T-cell (primary cell): ENCODE measurements around the gene ELL. TPM values are rescaled to one million over a fixed set of nuclear protein-coding genes. Genes with fewer than 3 reads are reported as not detected.

Experiments used
- ATAC-seq, 4 experiments: fragments of 200-7000 bp in 3 of 4; fragments of 150-1000 bp in 1 of 4; cut with Tn5 transposase; replicated peaks in 1 of 4; 1 replicate in 3 of 4; 2 replicates in 1 of 4; pipeline ENCODE4 v1.10.0; 2021; ENCODE audit warnings: moderate library complexity in 3 of 4, mild to moderate bottlenecking in 2 of 4, moderate number of reproducible peaks in 1 of 4
- CTCF ChIA-PET, 2 donors: fragments of 300-600 bp; sonication (Branson Sonifier 250); formaldehyde crosslinking; loops; one replicate each; lab custom pipeline; 2022; ENCODE audit warnings: antibody characterized with exemption in 2 of 2; lab: Charles Lee
- POLR2A ChIA-PET, 2 donors: fragments of 300-600 bp; sonication (Branson Sonifier 250); formaldehyde crosslinking; loops; one replicate each; lab custom pipeline; 2022; ENCODE audit warnings: antibody characterized with exemption in 2 of 2; lab: Charles Lee
- DNase-seq, 35 experiments: peaks; one replicate each; pipeline versions ENCODE4 v3.0.0 to v3.0.0-alpha.2; 2013 to 2023
- H3K27ac ChIP-seq: one replicate; pipeline ENCODE4 v1.5.1; 2013; ENCODE audit warnings: low read length
- H3K27me3 ChIP-seq, 2 experiments: replicated peaks in 1 of 2; 1 replicate in 1 of 2; 2 replicates in 1 of 2; pipeline versions ENCODE4 v1.6.1 to v1.7.0; 2013; ENCODE audit warnings: low read length in 1 of 2, mixed read lengths in 1 of 2; ENCODE audit not compliant: control insufficient read depth in 2 of 2, insufficient read depth in 2 of 2; ENCODE audit errors: extremely low read depth in 1 of 2
- H3K36me3 ChIP-seq, 2 donors: 1 replicate in 1 of 2; 2 replicates in 1 of 2; pipeline versions ENCODE4 v1.6.1 to v1.7.0; 2013; ENCODE audit warnings: low read length in 1 of 2; ENCODE audit not compliant: control insufficient read depth in 2 of 2, insufficient read depth in 1 of 2; ENCODE audit errors: extremely low read depth in 1 of 2
- H3K4me1 ChIP-seq, 2 experiments: 1 replicate in 1 of 2; 2 replicates in 1 of 2; pipeline versions ENCODE4 v1.6.1 to v1.7.0; 2013; ENCODE audit warnings: low read length in 2 of 2, mixed read lengths in 1 of 2; ENCODE audit not compliant: insufficient read depth in 2 of 2, control insufficient read depth in 1 of 2; ENCODE audit errors: extremely low read depth in 1 of 2
- H3K4me3 ChIP-seq, 2 donors: 1 replicate in 1 of 2; 2 replicates in 1 of 2; pipeline versions ENCODE4 v1.5.1 to v1.7.0; 2013; ENCODE audit warnings: mild to moderate bottlenecking in 2 of 2, low read length in 1 of 2, moderate library complexity in 1 of 2; ENCODE audit not compliant: control insufficient read depth in 1 of 2; ENCODE audit errors: extremely low read depth in 1 of 2
- H3K9me3 ChIP-seq: 2 replicates; pipeline ENCODE4 v1.7.0; 2013
- H3K27ac Mint-ChIP-seq, 2 donors: one replicate each; pipeline ENCODE4 v1.8.0; 2020 to 2021; ENCODE audit warnings: mild to moderate bottlenecking in 2 of 2, mixed read lengths in 2 of 2
- H3K27me3 Mint-ChIP-seq, 2 donors: one replicate each; pipeline ENCODE4 v1.8.0; 2021 to 2022; ENCODE audit warnings: mixed read lengths in 2 of 2
- H3K36me3 Mint-ChIP-seq: one replicate; pipeline ENCODE4 v1.8.0; 2021; ENCODE audit warnings: mixed read lengths
- H3K4me1 Mint-ChIP-seq, 3 donors: one replicate each; pipeline ENCODE4 v1.8.0; 2020 to 2022; ENCODE audit warnings: mixed read lengths in 3 of 3, mild to moderate bottlenecking in 1 of 3
- H3K4me3 Mint-ChIP-seq, 3 donors: one replicate each; pipeline ENCODE4 v1.8.0; 2020 to 2022; ENCODE audit warnings: mild to moderate bottlenecking in 3 of 3, mixed read lengths in 3 of 3, moderate library complexity in 3 of 3
- H3K9me3 Mint-ChIP-seq, 3 donors: one replicate each; pipeline ENCODE4 v1.8.0; 2020 to 2022; ENCODE audit warnings: mixed read lengths in 3 of 3
- WGBS: methylation state at CpG from one replicate; pipeline ENCODE4 v1.1.5; 2013; ENCODE audit warnings: missing lambda C conversion rate; ENCODE audit not compliant: insufficient coverage; 5-methylcytosine and 5-hydroxymethylcytosine counted together
- total RNA-seq, 35 experiments: library from RNA in 6 of 35; stranded (reverse) in 6 of 35; fragments of 120-200 nt in 1 of 35; gene quantifications; one replicate each; pipeline versions ENCODE4 v1.2.1 to v1.2.4 and lab custom pipeline; 2013 to 2026

The ELL gene
- total RNA-seq, 5 donors from 2014 or later (not counting 1 experiment from before 2014, with no cell fraction given) = 27.2 to 46.4 (median 33.4) TPM

DNA sequence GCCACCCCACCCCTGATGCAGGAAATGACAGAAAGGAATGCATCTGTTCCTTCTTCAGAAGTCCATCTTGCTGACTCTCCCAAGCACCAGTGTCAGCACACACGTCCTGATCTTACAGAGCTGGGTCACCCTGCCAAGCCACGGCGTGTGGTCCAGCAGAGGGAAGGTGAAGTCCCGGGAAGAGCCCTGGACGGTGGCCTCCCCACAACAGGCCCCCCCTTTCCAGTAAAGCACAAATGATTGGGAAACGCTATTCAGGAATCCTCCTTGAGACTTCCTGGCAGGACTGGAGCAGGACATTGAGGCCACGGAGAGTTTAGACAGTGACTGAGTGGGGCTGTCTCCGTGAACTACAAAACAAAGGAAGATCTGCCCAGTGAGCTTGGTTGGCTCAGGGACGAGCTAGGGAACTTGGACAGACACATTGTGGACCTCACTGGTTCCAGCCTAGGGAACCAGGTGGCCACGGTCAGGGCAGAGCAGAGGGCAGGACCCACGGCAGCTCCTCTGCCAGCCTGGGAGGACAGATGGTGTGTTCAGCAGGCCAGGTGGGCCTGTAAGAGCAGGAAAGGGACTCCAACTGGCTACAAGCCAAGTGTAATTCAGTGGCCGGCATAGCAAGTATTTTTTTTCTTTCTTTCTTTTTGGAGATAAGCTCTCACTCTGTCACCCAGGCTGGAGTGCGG is 41.7 kb downstream of the ELL start:
- WGBS = 82% methylated on average over 13 of the region's 13 CpGs
- H3K27me3 Mint-ChIP-seq = no peaks in the 10 kb centered on the region
- ATAC-seq = no peak
- peak overlapping the region; percentile 84 to 92 for H3K27ac Mint-ChIP-seq
- Histone ChIP-seq H3K4me1 (peaks cover 0 to 82% of the 10 kb centered on the region in 2 experiments), H3K27ac (peak overlapping the region; percentile 75), H3K36me3 (no peaks in the 10 kb centered on the region), H3K4me3 (no peak overlapping the region), H3K9me3 (no peaks in the 10 kb centered on the region), H3K27me3 (no peaks in the 10 kb centered on the region)
- H3K9me3 Mint-ChIP-seq = no peaks in the 10 kb centered on the region
- peaks cover 68 to 94% (median 84%) of the 10 kb centered on the region in 3 donors for H3K4me1 Mint-ChIP-seq
- CTCF ChIA-PET = no interaction called here
- H3K4me3 Mint-ChIP-seq = peak overlapping the region in 1 of 3 donors; percentile 73
- POLR2A ChIA-PET = no interaction called here
- H3K36me3 Mint-ChIP-seq = no peaks in the 10 kb centered on the region
- no peak for DNase-seq

DNA sequence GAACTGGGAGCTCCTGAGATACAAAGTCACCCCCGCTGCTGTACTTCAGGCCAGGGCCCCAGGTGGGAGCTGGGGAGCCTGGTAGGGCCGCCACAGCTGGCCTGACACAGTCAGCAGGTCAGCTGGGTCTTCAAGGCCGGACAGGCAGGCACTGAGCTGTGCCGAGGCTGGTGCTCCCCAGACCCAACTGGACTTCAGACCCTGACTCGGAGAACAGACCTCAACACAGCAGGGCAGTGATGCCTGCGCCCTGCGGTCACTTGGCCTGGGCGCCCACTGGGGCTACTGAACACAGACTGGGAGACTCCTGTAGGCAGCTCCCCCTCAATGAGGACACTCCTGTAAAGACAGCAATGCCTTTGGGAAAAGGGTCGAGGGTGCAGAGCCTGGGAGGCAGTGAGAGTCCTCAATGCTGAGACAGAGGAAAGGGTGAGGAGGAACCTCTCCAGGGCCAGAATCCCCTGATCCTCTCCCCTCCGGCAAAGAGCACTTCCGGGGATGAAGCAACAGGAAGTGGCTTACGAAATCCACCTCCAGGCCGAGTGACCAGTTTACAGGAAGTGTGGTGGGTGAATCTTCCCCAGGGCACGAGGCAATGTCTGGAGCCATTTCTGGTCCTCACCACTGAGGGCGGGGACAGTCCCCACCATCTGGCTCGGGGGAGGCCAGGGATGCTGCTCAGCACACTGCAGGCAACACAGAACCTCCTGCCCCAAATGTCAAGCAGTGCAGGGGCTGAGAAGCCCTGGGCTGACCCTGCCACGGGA is 43.1 kb downstream of the ELL start:
- Mint-ChIP-seq H3K4me1 (peaks cover 63 to 95% (median 83%) of the 10 kb centered on the region in 3 donors), H3K27me3 (no peaks in the 10 kb centered on the region), H3K27ac (peak overlapping the region; percentile 89 to 92), H3K9me3 (no peaks in the 10 kb centered on the region), H3K4me3 (peak overlapping the region; percentile 34 to 73 (median 47)), H3K36me3 (no peaks in the 10 kb centered on the region)
- Histone ChIP-seq H3K9me3 (no peaks in the 10 kb centered on the region), H3K36me3 (no peaks in the 10 kb centered on the region), H3K27me3 (no peaks in the 10 kb centered on the region), H3K27ac (peak overlapping the region; percentile 75), H3K4me3 (no peak overlapping the region), H3K4me1 (peaks cover 0 to 87% of the 10 kb centered on the region in 2 experiments)
- POLR2A ChIA-PET = interaction anchor here in 1 of 2 donors (0.6 to 0.7 kb wide), 2 partner anchors 254 to 386 kb away, joined by 4 to 5 read pairs; no protein-coding TSS in a partner anchor
- peak in 31 of 35 experiments; percentile 16 to 67 (median 34) for DNase-seq
- 58% methylated on average over 8 of the region's 17 CpGs for WGBS
- ATAC-seq = peak; percentile 40 to 57 (median 47)
- CTCF ChIA-PET = interaction anchor here (0.5 to 0.6 kb wide), 2 partner anchors 16 to 18 kb away, joined by 3 read pairs; no protein-coding TSS in a partner anchor

DNA sequence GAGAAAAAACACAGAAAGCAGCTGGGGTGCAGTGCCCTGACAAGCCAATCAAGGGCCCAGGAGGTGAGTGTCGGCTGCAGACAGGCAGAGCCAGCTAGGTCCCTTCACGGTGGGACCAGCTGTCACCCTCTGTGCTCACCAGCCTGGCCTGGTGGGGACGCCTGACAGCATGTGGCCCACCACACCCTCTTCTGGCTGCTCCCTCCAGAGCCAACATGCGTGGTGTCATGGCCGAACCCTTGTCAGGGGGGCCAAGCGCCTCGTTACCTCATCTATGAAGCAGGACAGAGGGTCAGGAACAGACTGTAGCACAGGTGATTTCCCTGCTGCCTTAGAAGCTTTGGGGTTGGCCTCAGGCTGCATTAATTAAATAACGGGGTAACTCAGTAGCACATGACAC is 43.9 kb downstream of the ELL start:
- Histone ChIP-seq H3K4me1 (peaks cover 0 to 87% of the 10 kb centered on the region in 2 experiments), H3K36me3 (peaks cover 0 to 2% of the 10 kb centered on the region in 2 donors), H3K27me3 (no peaks in the 10 kb centered on the region), H3K4me3 (no peak overlapping the region), H3K9me3 (no peaks in the 10 kb centered on the region), H3K27ac (peak overlapping the region; percentile 75)
- no peaks in the 10 kb centered on the region for H3K36me3 Mint-ChIP-seq
- 74% methylated on average over 8 of the region's 8 CpGs for WGBS
- DNase-seq (no peak), ATAC-seq (no peak)
- POLR2A ChIA-PET = no interaction called here
- H3K27me3 Mint-ChIP-seq = no peaks in the 10 kb centered on the region
- CTCF ChIA-PET = interaction anchor here (0.5 to 0.6 kb wide), 2 partner anchors 15 to 19 kb away, joined by 3 read pairs; no protein-coding TSS in a partner anchor
- H3K9me3 Mint-ChIP-seq = no peaks in the 10 kb centered on the region
- peak overlapping the region in 1 of 3 donors; percentile 30 for H3K4me3 Mint-ChIP-seq
- H3K4me1 Mint-ChIP-seq = peaks cover 62 to 95% (median 80%) of the 10 kb centered on the region in 3 donors
- H3K27ac Mint-ChIP-seq = peak overlapping the region; percentile 89 to 92

DNA sequence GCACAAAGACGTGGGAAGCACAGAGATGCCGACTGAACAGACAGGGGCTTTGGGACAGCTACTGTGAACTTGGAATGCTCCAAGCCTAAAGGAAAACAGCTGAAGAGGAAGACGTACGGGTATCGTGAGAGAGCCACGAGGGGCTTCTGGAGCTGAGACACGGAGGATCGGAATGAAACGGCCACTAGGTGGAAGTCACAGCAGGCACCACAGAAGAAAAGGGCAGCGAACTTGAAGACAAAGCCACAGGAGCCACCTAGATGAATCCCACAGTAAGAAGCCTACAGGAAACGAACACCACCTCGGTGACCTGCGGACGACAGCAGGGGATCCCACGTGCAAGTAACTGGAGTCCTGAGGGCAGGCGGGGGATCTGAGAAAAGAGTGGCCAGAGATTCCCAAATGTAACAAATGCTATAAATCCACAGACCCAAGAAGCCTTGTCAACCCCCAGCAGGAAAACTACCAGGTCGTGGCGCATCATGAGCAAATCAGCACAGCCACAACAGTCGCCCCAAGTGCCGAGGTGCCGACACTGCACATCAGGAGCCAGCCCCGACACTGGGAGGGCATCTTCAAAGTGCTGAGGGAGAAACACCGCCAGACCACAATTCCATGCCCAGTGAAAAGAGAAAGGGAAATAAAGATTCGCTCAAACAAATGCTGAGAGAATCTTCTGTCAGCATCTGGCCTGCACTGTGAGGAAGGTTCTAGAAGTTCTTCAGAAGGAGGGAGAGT is 44.7 kb downstream of the ELL start:
- Mint-ChIP-seq H3K36me3 (no peaks in the 10 kb centered on the region), H3K27ac (peak overlapping the region; percentile 89 to 92), H3K27me3 (no peaks in the 10 kb centered on the region), H3K4me1 (peaks cover 59 to 90% (median 77%) of the 10 kb centered on the region in 3 donors), H3K4me3 (peak overlapping the region in 1 of 3 donors; percentile 30), H3K9me3 (no peaks in the 10 kb centered on the region)
- DNase-seq (peak in 2 of 35 experiments; percentile 22 to 42), ATAC-seq (no peak)
- ChIA-PET POLR2A (no interaction called here), CTCF (interaction anchor here in 1 of 2 donors (0.7 to 1.3 kb wide), 2 partner anchors 17 to 23 kb away, joined by 4 read pairs; no protein-coding TSS in a partner anchor)
- 90% methylated on average over 16 of the region's 24 CpGs for WGBS
- H3K9me3 ChIP-seq = no peaks in the 10 kb centered on the region
- H3K4me3 ChIP-seq = no peak overlapping the region
- peak overlapping the region; percentile 75 for H3K27ac ChIP-seq
- H3K36me3 ChIP-seq = peaks cover 3 to 7% of the 10 kb centered on the region in 2 donors
- no peaks in the 10 kb centered on the region for H3K27me3 ChIP-seq
- H3K4me1 ChIP-seq = peaks cover 0 to 88% of the 10 kb centered on the region in 2 experiments

DNA sequence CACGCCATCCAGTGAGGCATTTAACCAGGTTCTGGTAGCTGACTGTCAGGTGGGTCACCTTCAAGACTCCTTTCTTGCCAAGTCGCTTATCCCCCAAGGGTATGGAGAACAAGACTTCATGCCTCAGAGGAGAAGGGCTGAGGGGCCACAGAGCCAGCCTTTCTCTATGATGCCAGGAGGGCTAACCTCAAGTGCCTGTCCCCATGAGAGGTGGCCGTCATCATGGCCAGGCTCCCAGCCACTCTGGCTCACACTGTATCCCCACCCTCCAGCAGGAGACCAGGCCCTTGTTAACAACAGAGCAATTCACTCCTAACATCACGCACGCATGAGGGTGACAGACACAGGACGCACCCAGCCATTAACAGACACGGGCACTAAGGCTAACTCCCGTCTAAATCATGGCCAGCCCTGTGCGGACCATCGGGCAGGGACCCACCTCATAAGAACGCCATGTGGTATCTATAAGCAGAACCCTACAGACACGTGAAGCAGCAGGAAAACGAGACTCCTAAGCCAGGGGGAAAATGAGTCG is 45.3 kb downstream of the ELL start:
- H3K4me1 Mint-ChIP-seq = peaks cover 59 to 86% (median 77%) of the 10 kb centered on the region in 3 donors
- DNase-seq (no peak), ATAC-seq (no peak)
- no peaks in the 10 kb centered on the region for H3K27me3 ChIP-seq
- peaks cover 3 to 7% of the 10 kb centered on the region in 2 donors for H3K36me3 ChIP-seq
- H3K9me3 ChIP-seq = no peaks in the 10 kb centered on the region
- H3K27ac ChIP-seq = peak overlapping the region; percentile 75
- ChIA-PET POLR2A (no interaction called here), CTCF (interaction anchor here in 1 of 2 donors (0.7 to 1.3 kb wide), 2 partner anchors 17 to 24 kb away, joined by 4 read pairs; no protein-coding TSS in a partner anchor)
- H3K4me3 ChIP-seq = no peak overlapping the region
- no peaks in the 10 kb centered on the region for H3K36me3 Mint-ChIP-seq
- 93% methylated on average over 13 of the region's 14 CpGs for WGBS
- no peaks in the 10 kb centered on the region for H3K9me3 Mint-ChIP-seq
- peak overlapping the region in 1 of 3 donors; percentile 30 for H3K4me3 Mint-ChIP-seq
- peak overlapping the region; percentile 89 to 92 for H3K27ac Mint-ChIP-seq
- H3K4me1 ChIP-seq = peaks cover 0 to 87% of the 10 kb centered on the region in 2 experiments
- H3K27me3 Mint-ChIP-seq = no peaks in the 10 kb centered on the region
